ENCODE measurements around the gene SCN4B. TPM values are rescaled to one million over a fixed set of nuclear protein-coding genes. Genes with fewer than 3 reads are reported as not detected.

Gene SCN4B
- total and polyA plus RNA-seq, 2 of the 4 experiments (the other 2 are of a cell fraction), result 0.18 to 0.44 TPM

- H4K5ac ChIP-seq (ENCODE audit: low read depth, low read length), result no peak overlapping the region
- ChIA-PET POLR2A (ENCODE audit: unreplicated experiment) (no interaction called here), CTCF (no interaction called here)
- no peak overlapping the region for H3K4me3 ChIP-seq (ENCODE audit: insufficient read depth, low read depth, low read length)
- H3K18ac ChIP-seq (ENCODE audit: low read depth, low read length), result no peak overlapping the region
- no peaks in the 10 kb centered on the region for H3K36me3 ChIP-seq (ENCODE audit: control insufficient read depth, insufficient read depth, low read length)
- H3K9ac ChIP-seq (ENCODE audit: low read depth, low read length), result no peak overlapping the region
- no peaks in the 10 kb centered on the region for H4K20me1 ChIP-seq (ENCODE audit: insufficient read depth, low read length)
- intact Hi-C loops (cut with micrococcal nuclease), result no loop called here
- no peak overlapping the region for H2BK20ac ChIP-seq (ENCODE audit: low read depth, low read length)
- H3K14ac ChIP-seq (replicated peaks; ENCODE audit: low read depth, low read length), result no peak overlapping the region
- no peak overlapping the region for H3K56ac ChIP-seq (ENCODE audit: extremely low read depth, insufficient read depth, low read length)
- H2BK120ac ChIP-seq (ENCODE audit: low read depth, low read length), result no peak overlapping the region
- no peak overlapping the region for H2AFZ ChIP-seq (replicated peaks; ENCODE audit: low read length, poor library complexity)
- H3K23ac ChIP-seq (ENCODE audit: low read depth, low read length), result no peak overlapping the region
- no peak overlapping the region for H4K8ac ChIP-seq (ENCODE audit: low read depth in 2 of 2, low read length in 2 of 2)
- no peaks in the 10 kb centered on the region for H3K27me3 ChIP-seq (ENCODE audit: control insufficient read depth, insufficient read depth, low read length)
- dilution Hi-C loops (cut with HindIII; ENCODE audit: low sequenced_read_pairs, unreplicated experiment), result no loop called here
- H3K27ac ChIP-seq (ENCODE audit: insufficient read depth, low read length), result no peak overlapping the region
- no peak for ATAC-seq (ENCODE audit: low read depth)
- H2BK5ac ChIP-seq (ENCODE audit: low read depth, low read length, poor library complexity, severe bottlenecking), result no peak overlapping the region
- no peaks in the 10 kb centered on the region for H3K9me3 ChIP-seq (ENCODE audit: control insufficient read depth, insufficient read depth, low read length)
- no peaks in the 10 kb centered on the region for H3K9me1 ChIP-seq (ENCODE audit: insufficient read depth, low read length)
- no peak for DNase-seq
- H3K79me1 ChIP-seq (ENCODE audit: low read depth in 1 of 2, low read length in 2 of 2), result no peaks in the 10 kb centered on the region
- no peak overlapping the region for H2BK15ac ChIP-seq (ENCODE audit: low read depth, low read length)
- in situ Hi-C loops (cut with MboI; ENCODE audit: low sequenced_read_pairs), result no loop called here
- H3K4ac ChIP-seq (ENCODE audit: low read depth, low read length), result no peak overlapping the region
- TF ChIP-seq, protein P1, sequence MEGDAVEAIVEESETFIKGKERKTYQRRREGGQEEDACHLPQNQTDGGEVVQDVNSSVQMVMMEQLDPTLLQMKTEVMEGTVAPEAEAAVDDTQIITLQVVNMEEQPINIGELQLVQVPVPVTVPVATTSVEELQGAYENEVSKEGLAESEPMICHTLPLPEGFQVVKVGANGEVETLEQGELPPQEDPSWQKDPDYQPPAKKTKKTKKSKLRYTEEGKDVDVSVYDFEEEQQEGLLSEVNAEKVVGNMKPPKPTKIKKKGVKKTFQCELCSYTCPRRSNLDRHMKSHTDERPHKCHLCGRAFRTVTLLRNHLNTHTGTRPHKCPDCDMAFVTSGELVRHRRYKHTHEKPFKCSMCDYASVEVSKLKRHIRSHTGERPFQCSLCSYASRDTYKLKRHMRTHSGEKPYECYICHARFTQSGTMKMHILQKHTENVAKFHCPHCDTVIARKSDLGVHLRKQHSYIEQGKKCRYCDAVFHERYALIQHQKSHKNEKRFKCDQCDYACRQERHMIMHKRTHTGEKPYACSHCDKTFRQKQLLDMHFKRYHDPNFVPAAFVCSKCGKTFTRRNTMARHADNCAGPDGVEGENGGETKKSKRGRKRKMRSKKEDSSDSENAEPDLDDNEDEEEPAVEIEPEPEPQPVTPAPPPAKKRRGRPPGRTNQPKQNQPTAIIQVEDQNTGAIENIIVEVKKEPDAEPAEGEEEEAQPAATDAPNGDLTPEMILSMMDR (conservative IDR thresholded peaks at IDR 0.05; ENCODE audit: low read depth, low read length), result no peak
- no peak for TF ChIP-seq MXI1 (IDR thresholded peaks at IDR 0.05; ENCODE audit: borderline replicate concordance, low read depth, low read length)
- TF ChIP-seq RAD21 (IDR thresholded peaks at IDR 0.05; ENCODE audit: low read length), result no peak
- TF ChIP-seq BHLHE40 (IDR thresholded peaks at IDR 0.05; ENCODE audit: low read depth, low read length), result no peak
- TF ChIP-seq NFE2L2 (IDR thresholded peaks at IDR 0.05; ENCODE audit: low read depth, low read length), result no peak
- no peak for TF ChIP-seq FOS (IDR thresholded peaks at IDR 0.05; ENCODE audit: low read depth, low read length)
- no peak for TF ChIP-seq CHD1 (IDR thresholded peaks at IDR 0.05; ENCODE audit: low read depth, low read length)
- TF ChIP-seq RCOR1 (IDR thresholded peaks at IDR 0.05; ENCODE audit: insufficient replicate concordance, low read length), result no peak
- no peak for TF ChIP-seq POLR2A (IDR thresholded peaks at IDR 0.05; ENCODE audit: low read depth, low read length)
- TF ChIP-seq, protein P2, sequence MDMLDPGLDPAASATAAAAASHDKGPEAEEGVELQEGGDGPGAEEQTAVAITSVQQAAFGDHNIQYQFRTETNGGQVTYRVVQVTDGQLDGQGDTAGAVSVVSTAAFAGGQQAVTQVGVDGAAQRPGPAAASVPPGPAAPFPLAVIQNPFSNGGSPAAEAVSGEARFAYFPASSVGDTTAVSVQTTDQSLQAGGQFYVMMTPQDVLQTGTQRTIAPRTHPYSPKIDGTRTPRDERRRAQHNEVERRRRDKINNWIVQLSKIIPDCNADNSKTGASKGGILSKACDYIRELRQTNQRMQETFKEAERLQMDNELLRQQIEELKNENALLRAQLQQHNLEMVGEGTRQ (IDR thresholded peaks at IDR 0.05; ENCODE audit: low read depth, low read length), result no peak
- TF ChIP-seq, protein P3, sequence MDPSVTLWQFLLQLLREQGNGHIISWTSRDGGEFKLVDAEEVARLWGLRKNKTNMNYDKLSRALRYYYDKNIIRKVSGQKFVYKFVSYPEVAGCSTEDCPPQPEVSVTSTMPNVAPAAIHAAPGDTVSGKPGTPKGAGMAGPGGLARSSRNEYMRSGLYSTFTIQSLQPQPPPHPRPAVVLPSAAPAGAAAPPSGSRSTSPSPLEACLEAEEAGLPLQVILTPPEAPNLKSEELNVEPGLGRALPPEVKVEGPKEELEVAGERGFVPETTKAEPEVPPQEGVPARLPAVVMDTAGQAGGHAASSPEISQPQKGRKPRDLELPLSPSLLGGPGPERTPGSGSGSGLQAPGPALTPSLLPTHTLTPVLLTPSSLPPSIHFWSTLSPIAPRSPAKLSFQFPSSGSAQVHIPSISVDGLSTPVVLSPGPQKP (IDR thresholded peaks at IDR 0.05; ENCODE audit: borderline replicate concordance, low read depth, low read length), result no peak
- no peak for TF ChIP-seq RFX5 (IDR thresholded peaks at IDR 0.05; ENCODE audit: low read depth, low read length)
- TF ChIP-seq MAFK (IDR thresholded peaks at IDR 0.05; ENCODE audit: low read depth, low read length), result no peak
- no peak for TF ChIP-seq MAZ (IDR thresholded peaks at IDR 0.05; ENCODE audit: borderline replicate concordance, low read depth, low read length)
- no peak for TF ChIP-seq SMC3 (IDR thresholded peaks at IDR 0.05; ENCODE audit: low read depth, low read length)
- TF ChIP-seq CEBPB (IDR thresholded peaks at IDR 0.05; ENCODE audit: low read depth, low read length), result no peak
- H3K4me1 ChIP-seq (ENCODE audit: control insufficient read depth, insufficient read depth, low read length), result no peaks in the 10 kb centered on the region
- H4K91ac ChIP-seq (ENCODE audit: insufficient read depth, low read depth, low read length), result no peak overlapping the region
- H2AK5ac ChIP-seq (ENCODE audit: low read depth, low read length), result no peak overlapping the region
- no CpG with 5 or more reads among the region's 2 CpGs for WGBS, 2 experiments (ENCODE audit: extremely low coverage in 2 of 2, insufficient read length in 1 of 2)
- no peak overlapping the region for H3K4me2 ChIP-seq (ENCODE audit: low read depth, low read length)
- no TSS peak for BruUV-seq (replicated peaks)
- H2AK9ac ChIP-seq (replicated peaks; ENCODE audit: low read depth, low read length, poor library complexity), result no peak overlapping the region
Observed at GRCh38 chr11:118106789-118107335, 45.8 kb downstream of the SCN4B start.
